Renal cortex interstitium (tissue), 11 donors: ENCODE results near the gene OR2B6. TPM values are rescaled to one million over a fixed set of nuclear protein-coding genes. Genes with fewer than 3 reads are reported as not detected.

Experiments used
- DNase-seq, 11 donors: peaks; one replicate each; pipeline ENCODE4 v3.0.0-alpha.2; 2013; ENCODE audit warnings: low read depth in 9 of 11, low spot score in 4 of 11; ENCODE audit errors: extremely low read depth in 1 of 11
- polyA plus RNA-seq, 3 donors: library from polyadenylated mRNA; unstranded; fragments of 120-200 nt; gene quantifications; one replicate each; pipeline ENCODE4 v1.2.1, GENCODE V29; 2013; ENCODE audit not compliant: insufficient read length in 3 of 3

OR2B6 gene
- polyA plus RNA-seq, 3 donors = 0.10 to 0.32 (median 0.20) TPM

- no peak for DNase-seq
Observed at GRCh38 chr6:27986928-27987725, 30.1 kb downstream of the OR2B6 start.

DNA sequence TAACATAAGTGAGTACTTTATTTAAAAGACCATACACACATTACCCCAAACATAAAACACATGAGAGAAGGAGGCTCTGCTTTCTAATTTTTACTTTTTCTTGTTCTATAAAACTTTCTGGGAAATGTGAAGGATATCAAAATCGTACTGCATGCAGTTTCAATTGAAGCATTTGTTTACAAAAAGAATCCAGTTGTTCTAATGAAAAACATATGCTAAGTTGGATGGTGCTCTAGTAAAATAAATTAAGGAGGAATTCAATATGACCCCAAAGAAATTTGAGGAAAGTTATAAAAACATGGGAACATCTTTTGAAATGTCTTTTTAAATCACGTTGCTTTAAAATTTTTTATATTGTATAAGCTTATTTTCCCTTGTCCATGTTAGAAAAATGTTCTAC, 37.6 kb downstream of the OR2B6 start:
- no peak for DNase-seq

DNA sequence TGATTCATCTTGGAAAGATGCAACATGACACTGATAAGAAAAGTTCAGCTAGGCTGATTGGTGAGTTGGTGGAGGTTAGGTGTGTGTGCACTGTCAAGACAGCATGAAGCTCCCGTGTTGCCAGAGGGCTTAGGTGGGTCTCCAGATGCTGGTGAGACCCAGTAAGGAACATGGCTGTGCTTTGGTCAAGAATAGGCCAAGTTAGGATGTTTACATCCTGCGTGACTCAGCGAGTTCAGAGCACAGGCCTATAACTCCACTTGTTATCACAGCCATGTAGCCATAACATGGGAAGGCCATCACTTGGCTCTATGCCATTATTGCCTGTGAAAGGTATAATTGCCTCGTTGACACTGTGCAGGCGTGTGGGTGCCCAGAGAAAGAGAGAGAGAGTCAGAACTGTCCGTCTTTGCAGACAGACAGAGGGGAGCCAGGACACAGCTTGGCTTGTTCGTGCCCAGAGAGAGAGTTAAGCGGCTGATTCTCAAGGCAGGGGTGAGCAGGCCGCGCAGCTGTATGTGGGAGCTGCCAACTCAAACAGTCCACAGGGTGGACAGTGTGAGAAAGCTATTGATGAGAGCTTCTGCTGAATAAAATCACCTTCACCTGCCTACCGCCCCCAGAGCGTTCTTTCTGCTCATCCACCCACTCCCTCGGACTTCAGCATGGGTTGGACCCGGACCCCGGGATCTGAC, 43.5 kb downstream of the OR2B6 start:
- DNase-seq = no peak

DNA sequence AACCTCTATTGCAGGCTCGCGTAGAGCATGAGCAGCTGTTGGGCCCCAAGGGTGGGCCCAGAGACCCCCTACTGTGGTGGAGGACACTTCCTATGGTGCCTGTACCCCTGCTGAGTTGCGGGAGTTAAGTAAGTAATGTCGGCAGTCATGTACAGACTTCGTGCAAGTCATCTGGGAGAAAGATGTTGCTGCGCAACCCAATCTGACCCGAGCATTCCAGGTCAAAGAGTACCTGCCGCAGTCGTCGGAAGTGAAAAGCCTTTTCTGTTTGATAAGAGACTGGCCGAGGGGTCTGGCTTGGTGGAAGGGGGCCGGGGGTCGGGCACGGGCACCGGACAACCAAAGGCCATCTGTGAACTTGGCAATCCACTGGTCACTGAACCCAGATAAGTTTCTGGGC, 44.3 kb downstream of the OR2B6 start:
- DNase-seq = no peak

- peak in 8 of 11 donors; percentile 8 to 44 (median 22) for DNase-seq
Observed at GRCh38 chr6:28001751-28002150, 44.7 kb downstream of the OR2B6 start.

GRCh38 chr6:28002161-28002560, 45.1 kb downstream of the OR2B6 start:
- peak in 1 of 11 donors; percentile 9 for DNase-seq

DNA sequence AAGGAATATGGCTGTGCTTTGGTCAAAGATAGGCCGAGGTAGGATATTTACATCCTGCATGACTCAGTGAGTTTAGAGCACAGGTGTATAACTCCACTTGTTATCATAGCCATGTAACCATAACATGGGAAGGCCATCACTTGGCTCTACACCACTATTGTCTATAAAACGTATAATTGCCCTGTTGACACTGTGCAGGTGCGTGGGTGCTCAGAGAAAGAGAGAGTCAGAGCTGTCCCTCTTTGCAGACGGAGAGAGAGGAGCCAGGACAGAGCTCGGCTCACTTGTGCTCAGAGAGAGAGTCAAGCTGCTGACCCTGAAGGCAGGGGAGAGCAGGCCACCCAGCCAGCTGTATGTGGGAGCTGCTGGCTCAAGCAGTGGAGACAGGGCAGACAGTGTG, 46.0 kb downstream of the OR2B6 start:
- no peak for DNase-seq

GRCh38 chr6:28003661-28004060, 46.6 kb downstream of the OR2B6 start:
- DNase-seq = no peak

DNA sequence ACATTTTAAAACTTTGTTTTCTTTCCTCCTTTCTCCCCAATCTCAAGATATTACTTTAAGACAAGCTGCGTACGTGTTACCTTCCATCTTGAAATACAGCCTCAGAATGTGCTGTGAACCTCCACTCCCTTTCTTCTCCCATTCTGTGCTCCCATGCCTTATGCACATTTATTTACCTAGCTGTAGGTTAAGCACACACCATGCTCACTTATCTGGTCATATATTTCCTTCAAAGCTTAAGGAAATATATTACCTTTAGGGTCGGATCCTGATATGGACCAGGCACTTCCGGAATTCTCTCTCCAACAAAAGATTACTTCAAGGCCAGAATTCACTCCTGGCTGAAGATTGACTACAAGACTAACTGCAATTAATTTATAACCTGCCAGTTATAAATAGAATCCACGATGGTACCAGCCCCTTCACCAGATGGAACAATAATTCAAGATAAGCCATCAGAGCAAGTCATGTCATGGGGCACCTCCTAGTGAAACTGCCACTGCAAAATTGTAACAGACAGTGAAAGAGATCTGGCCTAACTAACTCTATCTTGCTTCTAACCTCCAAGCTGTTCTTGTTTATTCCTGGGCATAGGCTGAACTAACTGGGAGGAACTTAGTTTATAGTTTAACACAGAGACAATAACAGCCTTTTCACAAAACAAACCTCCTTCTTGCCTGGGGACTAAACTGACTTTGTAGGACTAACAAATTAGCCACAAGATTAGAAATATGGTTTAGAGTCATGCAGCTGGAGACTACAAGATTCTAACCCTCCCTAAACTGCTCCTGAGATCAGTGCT, 47.5 kb downstream of the OR2B6 start:
- DNase-seq = no peak

DNA sequence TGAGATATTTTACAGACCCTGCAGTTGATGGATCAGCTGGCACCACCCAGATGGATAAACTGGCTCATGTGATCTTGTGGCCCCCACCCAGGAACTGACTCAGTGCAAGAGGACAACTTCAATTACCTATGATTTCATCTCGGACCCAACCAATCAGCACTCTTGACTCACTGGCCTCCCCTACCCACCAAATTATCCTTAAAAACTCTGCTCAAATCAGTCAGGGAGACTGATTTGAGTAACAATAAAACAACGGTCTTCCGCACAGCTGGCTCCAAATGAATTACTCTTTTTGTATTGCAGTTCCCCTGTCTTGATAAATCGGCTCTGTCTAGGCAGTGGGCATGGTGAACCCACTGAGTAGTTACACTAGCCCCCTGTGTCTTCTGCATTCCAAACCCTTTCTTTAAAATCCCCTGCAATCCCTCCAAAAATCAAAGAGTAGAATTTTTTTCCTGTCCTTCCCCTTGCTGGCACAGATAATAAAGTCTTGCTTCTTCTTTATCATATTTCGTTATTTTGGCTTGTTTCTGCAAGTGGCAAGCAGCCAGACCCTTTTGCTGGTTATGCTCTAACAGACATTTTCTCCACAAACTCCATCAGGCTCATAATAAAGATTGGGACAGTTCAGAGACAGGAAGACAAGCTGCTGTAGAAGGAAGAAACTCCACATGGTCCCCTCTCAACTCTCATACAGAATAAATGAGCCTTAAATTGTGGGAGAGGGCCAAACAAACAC, 48.3 kb downstream of the OR2B6 start:
- no peak for DNase-seq

DNA sequence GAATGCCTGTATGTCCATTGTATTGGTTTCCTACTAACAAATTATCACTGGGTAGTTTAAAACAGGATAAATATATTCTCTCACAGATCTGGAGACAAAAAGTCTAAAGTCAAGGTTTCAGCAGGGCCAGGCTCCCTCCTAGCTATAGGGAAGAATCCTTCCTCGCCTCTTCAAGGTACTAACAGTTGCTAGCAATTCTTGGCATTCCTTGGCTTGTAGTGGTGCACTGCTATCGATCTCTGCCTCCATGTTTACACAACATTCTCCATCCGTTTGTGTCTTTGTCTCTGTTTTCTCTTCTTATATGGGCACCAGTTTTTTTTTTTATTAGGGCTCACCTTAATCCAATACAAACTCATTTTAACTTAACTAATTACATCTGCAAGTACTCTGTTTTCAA, 48.9 kb downstream of the OR2B6 start:
- DNase-seq = no peak

Other genes with a start within 250 kb of the OR2B6 start
- gene OR2B2, start 44.8 kb upstream of the OR2B6 start, polyA plus RNA-seq = not detected
- 1 to 10 TPM; 3.9 to 5.4 (median 4.6) TPM for gene ZNF165, start 123.3 kb downstream of the OR2B6 start, polyA plus RNA-seq
- 10 to 100 TPM; 11.0 to 11.4 (median 11.0) TPM for gene ZSCAN16, start 167.4 kb downstream of the OR2B6 start, polyA plus RNA-seq
- gene ZKSCAN8, start 184.6 kb downstream of the OR2B6 start, polyA plus RNA-seq = 10 to 100 TPM; 39.2 to 49.9 (median 41.5) TPM